Gastroesophageal sphincter (tissue), 4 donors: Measurements from ENCODE around the gene ADAMTS19. TPM values are rescaled to one million over a fixed set of nuclear protein-coding genes. Genes with fewer than 3 reads are reported as not detected.

Source experiments
- ATAC-seq: fragments of 150-250 bp; one replicate; pipeline ENCODE4 v1.9.1; 2016; ENCODE audit warnings: mild to moderate bottlenecking, moderate library complexity
- H3K27ac ChIP-seq, 4 donors: fragments of 200-600 bp; sonication (generic) in 3 of 4; 1 replicate in 3 of 4; 2 replicates in 1 of 4; pipeline ENCODE4 v1.5.1; 2016 to 2019
- H3K27me3 ChIP-seq: fragments of 200-600 bp; sonication (generic); one replicate; pipeline ENCODE4 v1.5.1; 2019
- H3K36me3 ChIP-seq, 2 donors: fragments of 200-600 bp; sonication (generic); one replicate each; pipeline ENCODE4 v1.5.1; 2019; ENCODE audit warnings: control low read depth in 1 of 2
- H3K4me1 ChIP-seq, 3 donors: fragments of 200-600 bp; sonication (generic); 1 replicate in 2 of 3; 2 replicates in 1 of 3; pipeline ENCODE4 v1.5.1; 2016 to 2019; ENCODE audit warnings: control low read depth in 2 of 3
- H3K4me3 ChIP-seq, 2 donors: fragments of 200-600 bp; sonication (generic); one replicate each; pipeline ENCODE4 v1.5.1; 2019; ENCODE audit warnings: mild to moderate bottlenecking in 1 of 2, moderate library complexity in 1 of 2
- H3K9me3 ChIP-seq, 3 donors: fragments of 200-600 bp; sonication (generic); one replicate each; pipeline ENCODE4 v1.5.1; 2017 to 2019; ENCODE audit warnings: control low read depth in 2 of 3
- CTCF ChIP-seq, 4 experiments: fragments of 200-600 bp in 2 of 4; fragments of 450-650 bp in 2 of 4; sonication (generic) in 1 of 4; IDR thresholded peaks; one replicate each; pipeline ENCODE4 v1.5.1; 2017 to 2019; ENCODE audit warnings: antibody characterized with exemption in 4 of 4, mild to moderate bottlenecking in 2 of 4, moderate library complexity in 2 of 4
- EP300 ChIP-seq: sonication (generic); formaldehyde crosslinking; IDR thresholded peaks from one replicate; pipeline ENCODE4 v1.6.1; 2017; ENCODE audit warnings: antibody characterized with exemption, mild to moderate bottlenecking
- POLR2A ChIP-seq, 2 donors: fragments of 450-650 bp; IDR thresholded peaks; one replicate each; pipeline ENCODE4 v1.6.1; 2017; ENCODE audit warnings: antibody characterized with exemption in 2 of 2, mild to moderate bottlenecking in 2 of 2, moderate library complexity in 1 of 2
- POLR2AphosphoS5 ChIP-seq: sonication (generic); formaldehyde crosslinking; IDR thresholded peaks from one replicate; pipeline ENCODE4 v1.6.1; 2017; ENCODE audit warnings: antibody characterized with exemption
- WGBS, 2 donors: methylation state at CpG; one replicate each; pipeline ENCODE4 v1.1.5; 2018; ENCODE audit warnings: low coverage in 1 of 2; 5-methylcytosine and 5-hydroxymethylcytosine counted together
- total RNA-seq, 4 donors: library from RNA; depleted of rRNA; stranded (reverse); fragments of >200 nt; gene quantifications; one replicate each; pipeline ENCODE4 v1.1.0, GENCODE V29; 2016

ADAMTS19 gene
- total RNA-seq, 4 donors from 2014 or later = 0.94 to 11.3 (median 4.4) TPM

GRCh38 chr5:129441096-129441495 lies 19.0 kb upstream of the ADAMTS19 start:
- TF ChIP-seq CTCF (IDR thresholded peaks at IDR 0.05) (no peak), POLR2AphosphoS5 (no peak), POLR2A (IDR thresholded peaks at IDR 0.05) (no peak), EP300 (no peak)
- no peaks in the 10 kb centered on the region for H3K27me3 ChIP-seq
- 86% methylated on average over 1 of the region's 1 CpG; no CpG with 5 or more reads in 1 of the 2 donors for WGBS, 2 donors
- no peak overlapping the region for H3K4me3 ChIP-seq
- no peaks in the 10 kb centered on the region for H3K9me3 ChIP-seq
- ATAC-seq = no peak
- H3K4me1 ChIP-seq = no peaks in the 10 kb centered on the region
- H3K36me3 ChIP-seq = no peaks in the 10 kb centered on the region
- no peak overlapping the region for H3K27ac ChIP-seq

DNA sequence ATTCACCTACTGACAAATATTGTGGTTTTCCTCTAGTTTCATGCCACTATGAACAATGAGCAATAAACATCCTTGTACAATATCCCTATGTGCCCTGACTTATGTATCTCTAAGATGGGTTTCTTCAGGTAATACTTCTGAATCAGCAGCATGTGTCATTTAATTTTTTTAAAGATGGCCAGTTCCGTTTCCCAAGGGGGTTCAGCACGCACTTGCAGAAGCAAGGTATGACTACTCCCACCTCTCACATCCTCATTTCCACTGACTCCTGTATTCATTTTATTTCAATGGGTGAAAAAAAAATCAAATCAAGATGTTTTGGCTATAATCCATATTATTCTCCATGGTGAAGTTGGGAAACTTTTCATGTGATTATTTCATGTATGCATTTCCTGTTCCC lies 14.7 kb upstream of the ADAMTS19 start:
- H3K36me3 ChIP-seq = no peaks in the 10 kb centered on the region
- ATAC-seq = no peak
- no peak overlapping the region for H3K27ac ChIP-seq
- no peak for TF ChIP-seq POLR2A (IDR thresholded peaks at IDR 0.05)
- TF ChIP-seq EP300 = no peak
- TF ChIP-seq POLR2AphosphoS5 = no peak
- TF ChIP-seq CTCF (IDR thresholded peaks at IDR 0.05) = no peak
- no peaks in the 10 kb centered on the region for H3K4me1 ChIP-seq
- 89 to 100% methylated on average over 2 of the region's 2 CpGs for WGBS, 2 donors
- H3K27me3 ChIP-seq = no peaks in the 10 kb centered on the region
- no peak overlapping the region for H3K4me3 ChIP-seq
- no peaks in the 10 kb centered on the region for H3K9me3 ChIP-seq

DNA sequence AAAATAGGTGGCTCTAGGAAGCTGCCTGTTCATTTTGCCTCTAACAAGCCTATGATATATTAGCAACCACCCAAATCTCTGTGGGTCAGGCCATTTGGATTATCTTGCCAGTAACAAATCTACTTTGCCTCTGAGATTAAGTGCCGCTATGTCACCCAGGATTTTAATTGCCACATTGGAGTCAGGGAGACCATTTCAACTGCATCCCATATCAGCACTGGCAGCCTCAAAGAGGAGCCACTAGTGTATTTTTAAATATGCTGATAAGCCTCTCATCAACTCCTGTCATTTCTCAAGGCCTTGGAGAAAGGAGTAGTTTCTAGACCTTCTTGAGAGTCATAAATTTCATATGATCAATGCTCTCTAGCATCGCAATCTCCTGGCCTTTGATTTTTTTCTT lies 12.1 kb upstream of the ADAMTS19 start:
- Histone ChIP-seq H3K4me1 (no peaks in the 10 kb centered on the region), H3K4me3 (no peak overlapping the region), H3K9me3 (no peaks in the 10 kb centered on the region), H3K27ac (no peak overlapping the region), H3K27me3 (no peaks in the 10 kb centered on the region), H3K36me3 (no peaks in the 10 kb centered on the region)
- no peak for ATAC-seq
- 90 to 100% methylated on average over 1 to 2 of the region's 2 CpGs for WGBS, 2 donors
- TF ChIP-seq POLR2AphosphoS5 (no peak), POLR2A (IDR thresholded peaks at IDR 0.05) (no peak), CTCF (IDR thresholded peaks at IDR 0.05) (no peak), EP300 (no peak)

DNA sequence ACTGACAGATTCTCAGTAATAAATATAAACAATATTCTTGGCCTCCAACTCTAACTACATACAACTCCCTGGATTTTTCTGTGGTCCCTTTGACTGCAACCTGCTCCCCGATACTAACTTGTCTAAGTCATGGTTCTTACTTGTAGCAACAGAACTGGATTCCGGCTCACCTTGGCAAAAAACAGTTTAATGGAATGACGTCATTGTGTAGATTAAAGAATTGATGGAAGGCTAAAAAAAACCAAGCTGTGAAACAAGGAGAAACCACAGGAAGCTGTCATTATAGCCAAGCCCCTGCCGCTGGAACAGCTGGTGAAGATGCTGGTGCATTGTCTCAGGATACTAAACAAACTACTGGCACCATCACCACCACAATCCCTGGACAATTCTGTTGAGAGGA lies 11.4 kb upstream of the ADAMTS19 start:
- no peak for ATAC-seq
- no peaks in the 10 kb centered on the region for H3K27me3 ChIP-seq
- H3K9me3 ChIP-seq = no peaks in the 10 kb centered on the region
- TF ChIP-seq CTCF (IDR thresholded peaks at IDR 0.05) = no peak
- TF ChIP-seq POLR2A (IDR thresholded peaks at IDR 0.05) = no peak
- TF ChIP-seq POLR2AphosphoS5 = no peak
- no peak for TF ChIP-seq EP300
- WGBS, 2 donors = 81 to 93% methylated on average over 2 to 4 of the region's 4 CpGs
- no peak overlapping the region for H3K4me3 ChIP-seq
- no peaks in the 10 kb centered on the region for H3K36me3 ChIP-seq
- H3K4me1 ChIP-seq = no peaks in the 10 kb centered on the region
- no peak overlapping the region for H3K27ac ChIP-seq

DNA sequence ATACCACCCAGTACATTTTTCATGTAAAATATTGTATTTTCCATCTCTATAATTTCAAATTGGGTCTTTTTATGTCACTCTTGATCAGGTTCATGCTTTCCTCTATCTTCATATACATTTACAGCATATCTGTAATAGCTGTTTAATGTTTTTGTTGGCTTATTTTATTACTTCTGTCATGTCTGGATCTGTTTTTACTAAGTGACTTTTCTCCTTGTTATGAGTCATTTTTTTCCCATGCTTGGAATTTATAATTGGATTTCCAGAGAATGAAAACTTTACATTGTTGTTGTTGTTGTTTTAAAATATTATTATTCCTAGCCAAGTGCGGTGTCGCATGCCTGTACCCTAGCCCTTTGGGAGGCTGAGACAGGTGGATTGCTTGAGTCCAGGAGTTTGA lies 5.6 kb upstream of the ADAMTS19 start:
- Histone ChIP-seq H3K4me1 (peaks cover 0 to 2% (median 0%) of the 10 kb centered on the region in 3 donors), H3K9me3 (no peaks in the 10 kb centered on the region), H3K27me3 (peaks cover under 1% of the 10 kb centered on the region), H3K4me3 (no peak overlapping the region), H3K27ac (no peak overlapping the region), H3K36me3 (no peaks in the 10 kb centered on the region)
- TF ChIP-seq POLR2A (IDR thresholded peaks at IDR 0.05) = no peak
- TF ChIP-seq CTCF (IDR thresholded peaks at IDR 0.05) = no peak
- no peak for TF ChIP-seq EP300
- no peak for TF ChIP-seq POLR2AphosphoS5
- ATAC-seq = no peak
- 100% methylated on average over 2 of the region's 2 CpGs; no CpG with 5 or more reads in 1 of the 2 donors for WGBS, 2 donors
